IMR-90 (cell line): ENCODE results near the gene ATP9B. TPM values are rescaled to one million over a fixed set of nuclear protein-coding genes. Genes with fewer than 3 reads are reported as not detected.

Experiments
- ATAC-seq: fragments of 200-7000 bp; cut with Tn5 transposase; 2 replicates; pipeline ENCODE4 v1.9.1; 2020; ENCODE audit warnings: low read depth, mild to moderate bottlenecking, moderate library complexity
- BruUV-seq: library from RNA; stranded (reverse); fragments of 400-500 nt; replicated peaks from 2 replicates; lab custom pipeline; 2021; lab: Mats Ljungman, UMichigan
- CTCF ChIA-PET: fragments of 300-600 bp; formaldehyde crosslinking; extraction: SDS; loops from one replicate; lab custom pipeline; 2021; ENCODE audit warnings: antibody characterized with exemption; lab: Yijun Ruan, JAX
- POLR2A ChIA-PET: fragments of 300-600 bp; sonication (Branson Sonifier 250); formaldehyde crosslinking; loops from one replicate; lab custom pipeline; 2022; ENCODE audit warnings: antibody characterized with exemption; ENCODE audit not compliant: unreplicated experiment; lab: Charles Lee
- DNase-seq: peaks from one replicate; pipeline ENCODE4 v3.0.0; 2013
- H2AFZ ChIP-seq: replicated peaks from 2 replicates; pipeline ENCODE3; 2013; ENCODE audit warnings: low read length, mild to moderate bottlenecking; ENCODE audit not compliant: poor library complexity
- H2AK5ac ChIP-seq: 2 replicates; pipeline ENCODE4 v1.6.1; 2013; ENCODE audit warnings: low read depth, low read length, inconsistent platforms
- H2AK9ac ChIP-seq: replicated peaks from 2 replicates; pipeline ENCODE3; 2013; ENCODE audit warnings: mild to moderate bottlenecking, low read depth, low read length, moderate library complexity; ENCODE audit not compliant: poor library complexity
- H2BK120ac ChIP-seq: 2 replicates; pipeline ENCODE4 v1.6.1; 2013; ENCODE audit warnings: low read depth, low read length, inconsistent platforms
- H2BK15ac ChIP-seq: 3 replicates; pipeline ENCODE4 v1.6.1; 2013; ENCODE audit warnings: low read depth, low read length, inconsistent platforms
- H2BK20ac ChIP-seq: 2 replicates; pipeline ENCODE4 v1.6.1; 2013; ENCODE audit warnings: low read depth, mild to moderate bottlenecking, inconsistent platforms, low read length, moderate library complexity
- H2BK5ac ChIP-seq: 2 replicates; pipeline ENCODE4 v1.6.1; 2013; ENCODE audit warnings: mild to moderate bottlenecking, low read depth, low read length, inconsistent platforms; ENCODE audit not compliant: poor library complexity, severe bottlenecking
- H3K14ac ChIP-seq: replicated peaks from 2 replicates; pipeline ENCODE4 v1.6.1; 2013; ENCODE audit warnings: low read depth, low read length, inconsistent platforms
- H3K18ac ChIP-seq: 2 replicates; pipeline ENCODE4 v1.6.1; 2013; ENCODE audit warnings: low read depth, low read length, control low read depth
- H3K23ac ChIP-seq: 2 replicates; pipeline ENCODE4 v1.6.1; 2013; ENCODE audit warnings: low read depth, low read length, inconsistent platforms
- H3K27ac ChIP-seq: 2 replicates; pipeline ENCODE4 v1.5.1; 2013; ENCODE audit warnings: mild to moderate bottlenecking, control low read depth, low read length; ENCODE audit not compliant: insufficient read depth
- H3K27me3 ChIP-seq: 2 replicates; pipeline ENCODE4 v1.6.1; 2013; ENCODE audit warnings: low read length; ENCODE audit not compliant: control insufficient read depth, insufficient read depth
- H3K36me3 ChIP-seq: 2 replicates; pipeline ENCODE4 v1.6.1; 2013; ENCODE audit warnings: low read length, mixed read lengths; ENCODE audit not compliant: control insufficient read depth, insufficient read depth
- H3K4ac ChIP-seq: 2 replicates; pipeline ENCODE4 v1.6.1; 2013; ENCODE audit warnings: low read depth, low read length, inconsistent platforms
- H3K4me1 ChIP-seq: 2 replicates; pipeline ENCODE4 v1.6.1; 2013; ENCODE audit warnings: low read length, mixed read lengths; ENCODE audit not compliant: control insufficient read depth, insufficient read depth
- H3K4me2 ChIP-seq: 2 replicates; pipeline ENCODE4 v1.6.1; 2013; ENCODE audit warnings: low read depth, mild to moderate bottlenecking, control low read depth, low read length, moderate library complexity
- H3K4me3 ChIP-seq: 2 replicates; pipeline ENCODE4 v1.5.1; 2013; ENCODE audit warnings: low read depth, mild to moderate bottlenecking, control low read depth, low read length, moderate library complexity; ENCODE audit not compliant: insufficient read depth
- H3K56ac ChIP-seq: 2 replicates; pipeline ENCODE4 v1.6.1; 2013; ENCODE audit warnings: low read length, inconsistent platforms; ENCODE audit not compliant: insufficient read depth; ENCODE audit errors: extremely low read depth
- H3K79me1 ChIP-seq, 2 experiments: 2 replicates each; pipeline ENCODE4 v1.6.1; 2013; ENCODE audit warnings: low read length in 2 of 2, inconsistent platforms in 1 of 2, low read depth in 1 of 2
- H3K9ac ChIP-seq: 2 replicates; pipeline ENCODE4 v1.6.1; 2013; ENCODE audit warnings: low read depth, low read length, control low read depth
- H3K9me1 ChIP-seq: 2 replicates; pipeline ENCODE4 v1.6.1; 2013; ENCODE audit warnings: low read length, inconsistent platforms; ENCODE audit not compliant: insufficient read depth
- H3K9me3 ChIP-seq: 2 replicates; pipeline ENCODE4 v1.6.1; 2013; ENCODE audit warnings: low read length; ENCODE audit not compliant: control insufficient read depth, insufficient read depth
- H4K20me1 ChIP-seq: 2 replicates; pipeline ENCODE4 v1.6.1; 2013; ENCODE audit warnings: low read length, inconsistent platforms; ENCODE audit not compliant: insufficient read depth
- H4K5ac ChIP-seq: 2 replicates; pipeline ENCODE4 v1.6.1; 2013; ENCODE audit warnings: mild to moderate bottlenecking, low read depth, low read length, control low read depth
- H4K8ac ChIP-seq, 2 experiments: 2 replicates each; pipeline ENCODE4 v1.6.1; 2013; ENCODE audit warnings: low read depth in 2 of 2, low read length in 2 of 2, control low read depth in 1 of 2, inconsistent platforms in 1 of 2
- H4K91ac ChIP-seq: 2 replicates; pipeline ENCODE4 v1.6.1; 2013; ENCODE audit warnings: low read depth, low read length, inconsistent platforms; ENCODE audit not compliant: insufficient read depth
- BHLHE40 ChIP-seq: fragments of 150-350 bp; IDR thresholded peaks from 2 replicates; pipeline ENCODE4 v1.6.1; 2016; ENCODE audit warnings: mild to moderate bottlenecking, low read depth, low read length
- CEBPB ChIP-seq: IDR thresholded peaks from 2 replicates; pipeline ENCODE4 v1.6.1; 2012; ENCODE audit warnings: low read depth, low read length, improper control_type of control experiment
- CHD1 ChIP-seq: IDR thresholded peaks from 2 replicates; pipeline ENCODE4 v1.6.1; 2012; ENCODE audit warnings: low read depth, low read length, improper control_type of control experiment
- CTCF ChIP-seq: conservative IDR thresholded peaks from 2 replicates; pipeline ENCODE4 v1.5.1; 2012; ENCODE audit warnings: mild to moderate bottlenecking, low read depth, low read length, improper control_type of control experiment
- ELK1 ChIP-seq: fragments of 150-350 bp; IDR thresholded peaks from 2 replicates; pipeline ENCODE4 v1.6.1; 2016; ENCODE audit warnings: low read depth, mild to moderate bottlenecking, low read length, moderate library complexity, borderline replicate concordance
- FOS ChIP-seq: fragments of 150-350 bp; IDR thresholded peaks from 2 replicates; pipeline ENCODE4 v1.6.1; 2016; ENCODE audit warnings: low read depth, low read length
- MAFK ChIP-seq: IDR thresholded peaks from 2 replicates; pipeline ENCODE4 v1.6.1; 2012; ENCODE audit warnings: low read depth, low read length, improper control_type of control experiment
- MAZ ChIP-seq: IDR thresholded peaks from 2 replicates; pipeline ENCODE4 v1.6.1; 2012; ENCODE audit warnings: low read depth, mild to moderate bottlenecking, low read length, improper control_type of control experiment, moderate library complexity, borderline replicate concordance
- MXI1 ChIP-seq: IDR thresholded peaks from 2 replicates; pipeline ENCODE4 v1.6.1; 2012; ENCODE audit warnings: low read depth, mild to moderate bottlenecking, low read length, moderate library complexity, borderline replicate concordance
- NFE2L2 ChIP-seq: fragments of 150-350 bp; IDR thresholded peaks from 2 replicates; pipeline ENCODE4 v1.6.1; 2016; ENCODE audit warnings: low read depth, mild to moderate bottlenecking, low read length
- POLR2A ChIP-seq: IDR thresholded peaks from 2 replicates; pipeline ENCODE4 v1.6.1; 2012; ENCODE audit warnings: mild to moderate bottlenecking, low read depth, low read length
- RAD21 ChIP-seq: IDR thresholded peaks from 2 replicates; pipeline ENCODE4 v1.6.1; 2012; ENCODE audit warnings: low read length, improper control_type of control experiment
- RCOR1 ChIP-seq: IDR thresholded peaks from 2 replicates; pipeline ENCODE4 v1.6.1; 2012; ENCODE audit warnings: mild to moderate bottlenecking, low read length, improper control_type of control experiment; ENCODE audit not compliant: insufficient replicate concordance
- RFX5 ChIP-seq: IDR thresholded peaks from 2 replicates; pipeline ENCODE4 v1.8.0; 2012; ENCODE audit warnings: low read depth, mild to moderate bottlenecking, low read length, moderate library complexity
- SMC3 ChIP-seq: fragments of 150-350 bp; IDR thresholded peaks from 2 replicates; pipeline ENCODE4 v1.6.1; 2016; ENCODE audit warnings: low read depth, mild to moderate bottlenecking, antibody characterized with exemption, low read length, moderate library complexity
- USF2 ChIP-seq: fragments of 150-350 bp; IDR thresholded peaks from 2 replicates; pipeline ENCODE4 v1.6.1; 2017; ENCODE audit warnings: mild to moderate bottlenecking, antibody characterized with exemption, low read length, low read depth
- WGBS, 2 experiments: methylation state at CpG; one replicate each; pipeline versions ENCODE4 v1.1.5 to v1.1.7; 2013; ENCODE audit warnings: missing lambda C conversion rate in 2 of 2; ENCODE audit not compliant: insufficient read length in 1 of 2; ENCODE audit errors: extremely low coverage in 2 of 2; 5-methylcytosine and 5-hydroxymethylcytosine counted together
- dilution Hi-C: fragments of 300-500 bp; cut with HindIII; formaldehyde crosslinking; loops from one replicate; pipeline ENCODE4 v1.14.3; 2018; ENCODE audit warnings: low sequenced_read_pairs; ENCODE audit not compliant: unreplicated experiment
- in situ Hi-C: fragments of 300-500 bp; cut with MboI; formaldehyde crosslinking; loops from 3 replicates; pipeline ENCODE4 v1.14.3; 2019; ENCODE audit warnings: low sequenced_read_pairs, inconsistent platforms, mixed read lengths
- intact Hi-C: fragments of 100-400 bp; cut with micrococcal nuclease; formaldehyde crosslinking; loops from 2 replicates; pipeline ENCODE4 v1.10.0; 2022
- polyA plus RNA-seq, 3 experiments: library from polyadenylated mRNA; depleted of rRNA; stranded (reverse); fragments of >200 nt; gene quantifications; 2 replicates each; pipeline ENCODE4 v1.2.3, GENCODE V29; 2012; ENCODE audit warnings: low replicate concordance in 1 of 3
- total RNA-seq: library from RNA; depleted of rRNA; stranded (reverse); fragments of >200 nt; gene quantifications from 2 replicates; pipeline ENCODE4 v1.2.3, GENCODE V29; 2012

Gene ATP9B
- total and polyA plus RNA-seq, 2 of the 4 experiments (the other 2 are of a cell fraction), result 11.0 to 11.5 TPM

- Histone ChIP-seq H3K79me1 (no peaks in the 10 kb centered on the region), H3K4ac (no peak overlapping the region), H3K27me3 (no peaks in the 10 kb centered on the region), H3K4me1 (no peaks in the 10 kb centered on the region), H3K23ac (no peak overlapping the region), H3K14ac (no peak overlapping the region), H4K20me1 (no peaks in the 10 kb centered on the region), H2AK5ac (no peak overlapping the region), H3K36me3 (peaks cover 11% of the 10 kb centered on the region; the same call in 1 of the 2 replicates), H4K91ac (no peak overlapping the region), H3K18ac (no peak overlapping the region), H2BK120ac (no peak overlapping the region), H3K9ac (no peak overlapping the region), H2AFZ (no peak overlapping the region), H3K4me3 (no peak overlapping the region), H2AK9ac (no peak overlapping the region), H3K27ac (no peak overlapping the region), H2BK20ac (no peak overlapping the region), H2BK5ac (no peak overlapping the region), H2BK15ac (no peak overlapping the region), H4K8ac (no peak overlapping the region), H3K4me2 (no peak overlapping the region), H4K5ac (no peak overlapping the region), H3K56ac (no peak overlapping the region), H3K9me1 (no peaks in the 10 kb centered on the region), H3K9me3 (no peaks in the 10 kb centered on the region)
- DNase-seq (no peak), ATAC-seq (no peak)
- intact Hi-C loops, result no loop called here
- in situ Hi-C loops, result no loop called here
- no peak for TF ChIP-seq FOS
- no peak for TF ChIP-seq CEBPB
- no peak for TF ChIP-seq MAZ
- no peak for TF ChIP-seq RAD21
- TF ChIP-seq ELK1, result no peak
- TF ChIP-seq RFX5, result no peak
- TF ChIP-seq SMC3, result no peak
- TF ChIP-seq RCOR1, result no peak
- TF ChIP-seq CTCF, result no peak
- TF ChIP-seq BHLHE40, result no peak
- TF ChIP-seq NFE2L2, result no peak
- TF ChIP-seq POLR2A, result no peak
- TF ChIP-seq MAFK, result no peak
- no peak for TF ChIP-seq USF2
- TF ChIP-seq CHD1, result no peak
- no peak for TF ChIP-seq MXI1
- no TSS peak for BruUV-seq
- whole genome bisulfite sequencing, 2 experiments, result 73% methylated on average over 14 of the region's 24 CpGs; no CpG with 5 or more reads in 1 of the 2 experiments
- ChIA-PET POLR2A (no interaction called here), CTCF (no interaction called here)
- dilution Hi-C loops, result no loop called here
Measured at GRCh38 chr18:79416022-79416676, 347.0 kb downstream of the ATP9B start.
